NCI-H510A treated with DMSO at 0.1 percent for 48 hours (cell line): Measurements from ENCODE around the gene BAIAP2.

ENCODE experiments used
- DNase-seq: peaks from one replicate; lab custom pipeline; 2025; lab: John Stamatoyannopoulos, UW

BAIAP2 gene

DNA sequence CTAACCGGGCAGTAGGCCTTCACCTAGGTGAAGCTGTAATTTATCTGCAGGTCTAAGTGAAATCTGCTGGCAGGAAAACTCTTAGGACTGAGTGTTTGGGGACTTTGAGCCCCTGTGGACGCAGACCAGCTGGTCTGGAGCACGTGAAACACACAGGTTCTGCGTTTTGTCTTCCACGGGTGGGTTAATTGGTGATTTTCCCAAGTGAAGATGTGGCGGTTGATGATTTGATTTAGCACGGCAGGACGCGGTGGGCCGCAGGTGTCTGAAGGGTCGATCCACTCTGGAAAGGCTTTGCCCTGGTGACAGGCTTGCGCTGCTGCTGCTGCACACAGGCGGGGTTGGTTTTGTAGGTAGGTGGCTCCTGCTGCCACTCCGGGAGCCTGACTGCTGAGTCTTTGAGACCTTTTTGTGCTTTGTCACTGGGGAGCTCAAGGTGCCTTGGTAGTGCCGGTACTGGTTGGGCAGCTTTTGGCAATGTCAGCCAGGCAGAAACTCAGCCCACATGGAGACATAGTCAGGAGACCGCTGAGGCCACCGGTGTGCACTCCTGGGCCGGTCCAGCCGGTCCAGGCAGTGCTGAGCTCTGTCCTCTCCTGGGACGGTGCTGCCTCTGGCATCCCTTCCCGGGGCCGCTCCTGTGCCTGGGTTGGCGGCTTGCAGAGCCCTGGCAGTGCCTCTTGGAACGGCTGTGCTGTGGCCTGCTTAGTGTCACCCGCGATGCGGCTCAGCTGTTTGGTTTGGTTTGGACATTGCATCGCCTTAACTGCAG is 2.3 kb downstream of the BAIAP2 start:
- no peak for DNase-seq

DNA sequence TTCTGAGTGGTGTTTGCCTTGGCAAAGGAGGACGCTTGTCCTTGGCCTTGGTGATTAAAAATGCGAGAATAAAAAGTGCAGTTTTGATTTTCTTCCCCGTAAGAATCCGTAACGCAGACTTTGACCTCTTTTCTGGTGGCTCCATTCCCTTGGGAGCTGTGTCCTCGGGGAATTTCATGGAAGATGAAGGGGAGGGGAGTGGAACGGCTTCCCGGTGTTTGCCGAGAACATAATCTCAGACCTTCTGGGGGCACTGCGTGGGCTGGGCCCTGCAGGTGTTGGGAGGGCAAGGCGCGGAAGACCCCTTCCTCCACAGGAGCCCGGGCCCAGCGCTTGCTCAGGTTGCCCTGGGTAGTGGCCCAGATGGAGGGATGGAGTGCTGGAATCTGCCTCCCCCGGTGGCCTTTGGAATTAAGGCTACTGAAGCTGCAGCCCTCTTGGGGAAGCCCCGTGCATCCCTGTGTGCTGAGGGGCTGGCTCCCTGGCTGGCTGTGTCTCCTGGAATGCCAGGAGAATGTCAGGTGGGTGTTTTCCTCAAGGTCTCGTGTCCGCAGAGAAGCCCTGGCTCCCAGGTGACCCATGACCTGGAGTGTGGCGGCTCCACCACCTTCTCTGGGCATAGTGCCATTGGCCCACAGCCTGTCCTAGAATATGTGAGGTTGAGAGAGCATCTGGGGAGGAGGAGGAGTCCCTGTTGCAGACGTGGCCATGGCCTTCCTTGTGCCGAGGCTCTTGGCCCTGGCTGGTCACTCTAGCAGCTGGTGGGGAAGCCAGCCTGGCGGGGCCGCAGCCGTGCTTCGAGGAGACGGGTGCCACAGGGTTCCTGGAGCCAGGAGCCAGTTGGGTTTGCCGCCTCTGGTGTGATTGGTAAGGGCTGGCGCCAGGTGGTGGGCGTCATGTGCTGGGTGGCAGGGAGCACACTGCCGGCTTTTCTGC is 3.1 kb downstream of the BAIAP2 start:
- DNase-seq: no peak

DNA sequence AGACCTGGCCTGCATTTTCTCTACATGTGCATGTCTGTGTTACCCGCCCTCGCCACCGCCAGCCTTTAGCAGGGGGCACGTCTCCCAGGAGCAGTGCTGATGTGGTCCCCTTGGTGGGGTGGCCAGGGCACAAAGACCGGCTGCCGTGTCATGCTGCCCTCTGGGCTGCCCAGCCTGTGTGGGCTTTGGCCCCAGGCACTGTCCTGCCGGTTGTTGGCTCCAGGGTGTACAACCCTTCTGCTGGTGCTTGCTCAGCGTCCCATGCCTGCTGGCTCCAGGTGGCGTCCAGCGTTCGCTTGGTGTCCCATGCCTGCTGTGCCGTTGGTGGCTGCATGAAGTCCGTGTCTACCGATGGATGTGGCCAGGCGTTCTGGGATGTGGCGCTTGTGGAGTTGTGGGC is 4.1 kb downstream of the BAIAP2 start:
- no peak for DNase-seq

DNA sequence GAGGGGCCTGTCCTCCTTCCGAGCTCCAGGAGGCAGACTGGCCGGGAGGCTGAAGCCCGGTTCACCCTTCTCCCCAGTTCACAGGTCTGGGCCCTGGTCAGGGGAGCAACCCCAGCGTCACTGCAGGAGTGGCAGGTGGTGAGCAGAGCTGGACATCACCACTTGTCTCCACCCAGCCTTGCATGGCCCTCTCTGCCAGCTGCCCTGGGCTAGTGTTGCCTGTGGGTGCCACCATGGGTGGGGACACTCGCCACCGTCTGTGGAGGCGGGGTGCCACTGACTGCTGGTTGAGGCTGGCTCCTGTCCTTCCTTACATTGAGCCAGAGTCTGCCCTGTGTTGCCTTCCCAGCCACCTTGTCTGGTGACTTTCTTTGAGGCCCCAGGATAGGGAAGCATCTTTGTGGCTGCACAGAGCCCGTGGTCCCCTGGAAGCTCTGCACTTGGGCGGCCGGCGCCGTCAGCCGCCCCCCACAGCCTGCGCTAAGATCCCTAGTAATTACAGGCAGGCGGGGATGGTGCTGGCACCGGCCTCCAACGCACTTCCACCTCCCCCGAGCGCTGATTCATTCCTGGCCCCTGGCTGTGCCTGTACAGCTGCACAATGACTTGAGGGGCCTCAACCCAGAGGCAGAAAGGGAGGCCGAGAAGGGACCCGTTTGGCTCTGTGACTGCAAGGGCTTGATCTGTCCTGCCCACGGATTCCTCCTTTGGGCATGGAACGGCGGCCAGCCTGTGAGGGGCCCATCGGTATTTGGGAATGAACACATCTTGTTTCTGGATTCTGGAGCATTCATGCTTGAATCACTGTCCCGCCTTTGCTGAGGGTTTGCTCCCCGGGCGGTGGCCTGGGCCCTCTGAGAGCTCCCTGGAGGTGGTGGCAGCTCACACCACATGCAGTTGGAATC is 5.2 kb downstream of the BAIAP2 start:
- no peak for DNase-seq

DNA sequence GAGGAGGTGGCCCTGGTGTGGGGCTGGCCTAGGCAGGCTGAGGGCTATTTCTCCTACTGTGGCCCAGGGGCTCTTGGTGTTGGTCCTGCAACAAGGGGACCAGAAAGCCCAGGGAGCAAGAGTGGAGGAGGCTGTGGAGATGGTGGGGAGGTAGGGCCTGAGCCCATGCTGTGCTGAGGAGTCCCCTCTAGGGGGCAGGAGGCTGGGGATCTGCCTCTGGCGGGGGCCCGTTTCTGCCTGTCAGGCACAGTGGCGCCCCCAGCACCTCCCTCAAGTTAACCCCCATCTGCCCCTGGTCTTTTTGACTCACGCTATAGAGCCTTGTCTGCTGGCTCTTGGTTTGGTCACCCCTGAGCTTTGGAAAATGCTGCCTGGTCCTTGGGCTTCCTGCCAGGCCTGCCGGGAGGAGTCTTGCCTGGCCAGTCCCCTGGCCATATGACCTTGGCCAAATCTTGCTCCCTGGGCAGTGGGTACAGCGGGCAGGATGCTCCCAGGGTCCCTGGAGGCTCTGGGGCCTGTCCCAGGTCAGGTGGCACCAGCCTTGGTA is 5.9 kb downstream of the BAIAP2 start:
- no peak for DNase-seq

DNA sequence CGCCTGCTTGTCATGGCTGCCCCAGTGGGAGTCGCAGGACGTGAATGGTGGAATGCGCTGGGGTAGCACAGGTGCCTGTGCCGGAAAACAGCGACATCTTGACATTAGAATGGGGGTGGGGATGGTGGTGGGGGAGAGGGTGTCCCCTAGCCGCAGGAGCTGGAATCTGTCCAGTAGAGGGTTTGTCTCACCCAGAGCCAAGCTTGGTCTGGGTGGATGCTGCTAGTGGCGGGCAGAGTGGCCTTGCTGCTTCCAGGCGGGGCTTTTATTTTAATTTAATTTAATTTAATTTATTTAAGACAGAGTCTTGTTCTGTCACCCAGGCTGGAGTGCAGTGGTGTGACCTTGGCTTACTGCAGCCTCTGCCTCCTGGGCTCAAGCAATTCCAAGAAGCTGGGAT is 7.7 kb downstream of the BAIAP2 start:
- DNase-seq: no peak

DNA sequence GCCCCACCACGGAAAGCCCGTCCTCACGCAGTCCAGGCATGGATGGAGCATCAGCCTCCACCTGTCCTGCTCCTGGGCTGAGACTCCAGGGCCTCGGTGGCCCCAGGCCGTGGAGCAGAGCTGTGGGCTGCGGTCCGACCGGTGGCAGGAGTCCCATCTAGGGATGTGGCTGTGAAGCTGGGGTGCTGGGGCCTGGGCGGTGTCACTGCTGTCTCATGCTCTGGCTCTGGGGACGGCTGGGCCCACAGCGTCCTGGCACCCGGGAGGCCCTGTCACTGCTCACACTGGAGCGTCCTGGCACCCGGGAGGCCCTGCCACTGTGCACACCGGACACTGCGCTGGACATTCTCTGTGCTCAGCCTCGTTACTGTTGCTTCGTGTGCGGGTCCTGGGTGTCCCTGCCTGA is 8.4 kb downstream of the BAIAP2 start:
- no peak for DNase-seq

DNA sequence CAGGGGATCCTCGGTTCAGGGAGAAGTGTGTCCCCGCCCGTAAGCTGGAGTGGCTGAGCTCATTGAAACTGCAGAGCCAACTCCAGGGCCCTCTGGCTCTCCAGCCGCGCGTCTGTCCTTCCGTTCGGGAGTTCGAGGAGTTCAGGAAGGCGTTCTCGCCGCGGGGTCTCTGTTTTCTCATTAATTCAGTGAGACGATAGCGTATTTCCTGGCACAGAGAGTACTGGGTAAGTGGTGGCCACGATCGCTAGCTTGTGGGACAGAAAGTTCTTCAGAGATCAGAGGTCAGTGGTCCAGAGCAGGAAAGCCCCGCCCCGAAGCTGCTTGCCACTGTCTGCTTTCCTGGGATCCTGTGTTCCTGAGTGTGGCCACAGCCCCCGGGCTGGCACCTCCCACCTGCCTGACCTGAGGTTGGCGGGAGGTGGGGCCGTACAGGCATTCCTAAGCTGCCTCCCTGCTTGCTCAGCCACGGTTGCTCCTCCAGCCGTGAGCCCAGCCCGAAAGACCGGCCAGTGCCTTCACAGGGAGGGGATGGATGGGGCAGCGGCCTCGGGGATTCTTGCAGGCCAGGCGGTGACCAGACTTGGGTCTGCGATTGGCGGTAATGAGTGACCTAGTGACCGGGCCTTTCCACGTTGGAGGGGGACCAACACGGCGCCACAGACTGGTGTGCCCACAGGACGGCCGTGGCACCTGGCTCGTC is 8.9 kb downstream of the BAIAP2 start:
- no peak for DNase-seq

DNA sequence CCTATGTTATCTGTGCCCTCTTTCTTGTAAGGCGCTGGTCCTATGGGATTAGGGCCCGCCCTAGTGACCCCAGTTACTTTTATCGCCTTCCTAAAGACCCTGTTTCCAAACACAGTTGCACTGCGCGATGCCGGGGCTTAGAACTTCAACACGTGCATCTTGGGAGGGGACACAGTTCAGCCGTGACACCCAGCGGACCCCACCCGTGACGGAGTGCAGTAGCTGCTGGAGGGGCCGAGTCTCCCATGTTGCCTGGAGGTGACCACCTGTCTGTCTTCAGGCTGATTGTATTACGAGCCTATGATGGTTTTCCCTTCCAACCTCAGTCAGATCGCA is 9.4 kb downstream of the BAIAP2 start:
- no peak for DNase-seq

DNA sequence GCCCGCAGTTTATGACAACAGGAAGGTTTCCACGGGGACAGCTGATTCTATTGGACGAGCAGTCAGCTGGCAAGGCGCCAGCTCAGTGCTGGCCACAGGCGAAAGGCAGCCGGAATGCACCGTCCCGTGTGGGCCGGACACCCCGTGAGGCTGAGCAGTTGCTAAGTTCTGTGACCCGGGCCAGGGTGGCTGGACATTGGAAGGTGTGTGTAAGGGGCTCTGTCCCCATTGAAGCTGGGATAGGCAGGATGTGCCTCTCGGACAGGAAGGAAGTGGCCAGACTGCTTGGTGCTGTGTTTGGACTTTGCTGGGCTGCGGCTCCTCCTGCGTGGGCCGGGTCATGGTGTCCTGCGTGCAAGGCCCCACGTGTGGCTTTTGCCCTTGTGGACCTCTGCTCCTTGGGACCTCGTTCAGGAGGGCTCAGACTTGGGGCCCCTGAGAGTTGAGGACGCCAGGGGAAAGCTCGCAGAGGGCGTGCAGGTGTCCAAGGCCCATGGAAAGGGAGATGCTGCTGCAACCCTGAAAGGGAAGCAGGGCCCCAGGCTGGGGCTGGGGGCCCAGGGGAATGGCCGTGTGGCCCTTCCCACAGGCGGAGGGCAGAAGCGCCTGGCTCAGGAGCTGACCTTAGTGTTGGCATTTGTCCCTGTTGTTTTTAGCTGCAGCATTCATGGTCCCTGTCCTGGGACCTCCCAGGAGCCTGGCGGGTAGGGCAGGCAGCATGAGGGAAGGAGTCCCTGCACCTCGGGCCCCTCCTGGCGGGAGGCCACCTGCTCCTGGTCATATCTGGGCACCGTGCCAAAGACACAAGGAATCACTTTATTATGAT is 10.0 kb downstream of the BAIAP2 start:
- DNase-seq: peak; percentile 69

DNA sequence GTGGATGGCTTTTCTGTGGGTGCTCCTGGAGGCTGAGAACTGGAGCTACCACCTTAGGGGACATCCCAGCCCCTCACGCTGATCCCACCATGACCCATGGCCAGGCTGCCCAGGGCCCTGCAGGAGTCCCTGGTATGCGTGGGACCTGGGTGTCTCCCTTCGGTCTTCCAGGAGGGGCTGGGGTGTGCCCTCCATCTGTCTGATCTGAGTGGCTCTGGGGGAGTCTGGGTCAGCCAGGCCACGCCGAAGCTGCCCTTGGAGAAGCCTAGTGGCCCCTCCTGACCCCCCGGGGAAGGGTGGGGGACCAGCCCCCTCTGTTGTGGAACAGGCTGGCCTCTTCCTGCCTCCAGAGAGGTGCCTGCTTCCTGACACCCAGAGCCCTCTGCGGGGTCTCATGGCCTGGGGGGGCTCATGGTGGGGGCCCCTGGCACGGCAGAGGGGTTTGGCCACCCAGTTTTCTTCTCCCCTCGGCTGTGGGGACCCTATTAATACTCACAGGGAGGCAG is 10.7 kb downstream of the BAIAP2 start:
- DNase-seq: no peak

DNA sequence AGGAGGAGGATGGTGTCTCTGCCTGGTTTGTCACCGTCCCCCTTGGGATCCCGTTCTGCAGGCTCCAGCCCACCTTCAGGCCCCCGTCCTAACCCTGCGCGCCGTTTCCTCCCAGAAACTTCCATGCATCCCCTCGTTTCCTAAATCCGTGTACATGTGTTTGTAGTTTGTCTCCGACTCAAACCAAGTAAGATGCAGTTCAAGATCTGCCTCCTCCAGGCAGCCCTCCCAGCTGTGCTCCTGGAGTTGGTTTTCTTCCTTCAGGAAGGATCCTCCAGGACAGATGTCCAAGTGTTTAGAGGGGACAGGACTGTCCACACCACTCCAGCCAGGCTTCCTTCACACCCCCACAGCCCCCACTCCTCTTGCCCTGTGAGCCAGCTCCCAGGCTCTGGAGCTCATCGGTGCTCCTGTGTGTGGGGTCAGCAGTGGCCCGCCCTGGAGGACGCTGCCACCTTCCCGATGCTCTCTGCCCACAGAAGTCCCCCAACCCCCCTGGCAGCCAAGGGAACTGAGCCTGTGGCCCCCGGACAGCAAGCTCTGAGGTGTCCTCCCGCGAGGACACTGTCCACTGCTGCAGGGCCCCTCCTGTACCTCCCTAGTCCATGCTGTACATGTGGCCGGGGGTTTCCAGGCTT is 11.3 kb downstream of the BAIAP2 start:
- no peak for DNase-seq

DNA sequence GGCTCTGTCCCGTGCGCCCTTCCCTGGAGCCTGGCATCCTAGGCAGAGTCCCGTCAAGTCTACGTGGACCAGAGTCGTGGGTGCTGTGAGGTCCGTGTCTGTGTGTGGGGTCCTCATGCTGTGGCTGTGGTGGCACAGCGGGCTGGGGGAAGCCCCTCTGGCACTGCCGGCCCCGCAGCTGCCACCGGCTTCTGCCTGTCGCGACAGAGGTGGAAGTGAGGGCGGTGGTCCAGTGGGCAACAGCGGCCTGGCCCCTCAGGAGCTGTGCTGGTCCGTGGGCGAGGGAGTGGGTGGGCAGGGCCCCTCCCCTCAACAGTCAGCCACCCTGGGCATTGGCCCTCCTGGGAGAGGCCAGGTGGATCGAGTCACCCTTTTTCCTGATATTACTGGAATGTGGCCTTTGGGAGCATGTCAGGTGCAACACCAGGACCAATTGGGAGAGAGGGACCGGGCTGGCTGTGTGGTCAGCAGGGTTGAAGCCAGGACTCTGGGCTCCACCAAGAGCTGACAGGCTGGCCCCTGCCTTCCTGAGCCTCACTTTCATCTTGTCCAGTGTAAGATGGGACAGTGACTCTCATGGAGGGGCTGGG is 11.9 kb downstream of the BAIAP2 start:
- DNase-seq: no peak

DNA sequence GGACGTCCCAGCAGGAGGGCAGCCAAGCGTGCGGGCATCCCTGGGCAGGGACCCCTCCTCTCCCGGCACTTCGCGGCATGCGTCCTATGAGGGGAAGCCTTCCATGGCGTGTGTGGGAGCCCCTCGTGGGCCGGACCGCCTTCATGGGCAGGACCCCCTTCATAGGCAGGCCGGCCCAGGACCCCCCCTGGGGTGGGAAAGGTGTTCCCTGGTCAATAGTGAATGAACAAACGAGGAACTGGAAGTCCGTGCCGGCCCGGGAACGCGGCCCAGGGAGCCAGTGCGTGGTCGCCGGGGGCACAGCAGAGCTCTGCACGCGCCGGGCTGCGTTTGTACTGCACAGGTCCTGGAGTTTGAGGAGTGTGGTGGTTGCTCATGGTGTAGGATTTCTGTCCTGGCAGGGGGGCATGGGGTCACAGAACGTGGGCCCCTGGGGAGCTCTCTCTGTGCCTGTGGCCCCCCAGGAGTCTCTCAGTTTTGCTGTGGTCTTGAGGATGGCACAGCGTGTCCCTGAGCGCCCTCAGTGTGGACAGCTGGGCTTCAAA is 13.9 kb downstream of the BAIAP2 start:
- no peak for DNase-seq

DNA sequence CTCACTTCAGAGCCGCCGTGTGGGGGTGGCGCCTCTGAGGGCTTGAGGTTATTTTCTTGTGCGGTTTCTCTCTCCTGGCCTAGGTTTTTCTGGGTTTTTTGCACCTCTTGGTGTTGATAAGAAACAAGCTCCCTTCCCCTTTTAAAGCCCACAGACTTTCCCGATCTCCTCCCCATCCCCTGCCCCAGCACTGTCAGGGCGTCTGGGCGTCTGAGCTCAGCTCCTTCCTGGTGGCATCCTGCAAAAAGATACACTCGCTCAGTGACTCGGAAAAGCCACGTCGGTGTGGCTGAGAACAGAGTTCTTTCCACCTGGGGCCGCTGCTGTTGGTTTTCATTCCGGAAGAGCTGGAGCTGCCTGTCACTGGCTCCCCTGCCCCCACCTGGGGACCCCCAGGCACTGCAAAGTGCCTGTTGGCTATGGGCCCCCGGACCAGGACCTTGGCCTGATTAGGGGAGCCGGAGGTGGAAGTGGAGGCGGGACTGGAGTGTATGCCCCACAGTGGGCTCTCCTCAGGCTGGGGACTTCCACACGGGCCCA is 14.5 kb downstream of the BAIAP2 start:
- no peak for DNase-seq

DNA sequence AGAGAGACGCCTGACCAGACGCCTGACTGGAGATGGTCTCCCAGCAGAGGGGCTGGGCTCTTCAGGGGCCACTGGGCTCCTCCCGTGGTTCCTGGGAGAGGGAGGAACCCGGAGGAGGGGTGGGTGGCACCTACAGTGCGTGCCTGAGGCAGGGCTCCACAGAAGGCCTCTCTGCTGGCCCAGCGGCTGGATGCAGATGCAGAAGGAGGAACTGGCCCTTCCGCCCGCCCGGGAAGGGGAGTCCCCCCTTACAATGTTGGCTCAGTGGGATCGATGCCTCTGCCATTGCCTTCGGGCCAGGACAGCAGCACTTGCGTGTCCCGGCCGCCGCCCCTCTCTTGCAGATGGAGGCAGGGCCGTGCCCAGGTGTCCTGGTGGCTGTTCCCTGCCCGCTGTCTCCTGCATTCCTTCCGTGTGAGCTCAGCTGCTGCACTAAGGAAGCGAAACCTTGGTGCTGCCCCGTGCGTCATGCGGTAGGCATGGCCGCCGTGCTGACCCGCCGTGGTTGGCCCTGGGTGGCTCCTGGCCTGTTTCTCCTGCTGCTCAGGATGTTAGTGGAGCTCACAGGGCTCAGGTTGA is 15.1 kb downstream of the BAIAP2 start:
- DNase-seq: no peak

DNA sequence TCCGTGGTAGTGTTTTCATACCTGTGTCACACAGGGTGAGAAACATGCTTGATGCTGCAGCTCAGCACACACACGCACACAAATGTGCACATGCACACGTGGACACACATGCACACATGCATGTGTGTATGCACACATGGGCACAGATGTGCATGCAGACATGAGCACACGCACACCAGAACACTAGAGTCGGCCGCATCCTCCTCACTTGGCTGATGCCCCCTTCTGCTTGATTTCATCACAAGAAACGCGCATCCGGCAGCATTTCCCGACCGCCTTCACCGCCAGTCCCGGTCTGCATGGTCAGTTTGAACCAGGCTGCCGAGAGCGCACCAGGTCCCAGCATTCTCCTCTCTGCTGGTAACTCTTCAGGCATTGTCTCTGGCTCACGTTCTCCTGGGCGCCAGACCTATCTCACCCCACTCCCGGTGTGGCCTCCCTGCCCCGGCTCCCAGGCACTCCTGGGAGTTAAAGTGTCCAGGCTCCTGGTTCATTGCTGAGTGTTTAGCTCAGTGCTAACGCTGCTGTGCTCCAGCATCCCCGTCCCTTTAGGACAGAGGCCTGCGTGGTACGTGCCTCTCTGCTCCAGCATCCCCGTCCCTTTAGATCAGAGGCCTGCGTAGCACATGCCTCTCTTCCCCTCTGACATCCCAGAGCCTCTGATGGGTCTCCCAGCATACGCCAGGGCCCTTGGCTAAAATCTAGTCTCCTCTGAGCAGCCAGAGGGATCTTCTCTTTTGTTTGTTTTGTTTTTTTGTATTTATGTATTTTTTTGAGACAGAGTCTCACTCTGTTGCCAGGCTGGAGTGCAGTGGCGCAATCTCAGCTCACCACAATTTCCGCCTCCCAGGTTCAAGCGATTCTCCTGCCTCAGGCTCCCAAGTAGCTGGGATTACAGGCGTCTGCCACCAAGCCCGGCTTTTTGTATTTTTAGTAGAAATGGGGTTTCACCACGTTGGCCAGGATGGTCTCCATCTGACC is 16.0 kb downstream of the BAIAP2 start:
- no peak for DNase-seq
